Naive thymus-derived CD4-positive, alpha-beta T cell (primary cell): ENCODE results near the gene FUBP3. TPM values are rescaled to one million over a fixed set of nuclear protein-coding genes. Genes with fewer than 3 reads are reported as not detected.
"Not testable (repeated sequence)": the region's sequence is repeated elsewhere in the genome, so short reads cannot be mapped to it uniquely, and the experiment has no call there.

Source experiments
- ATAC-seq: fragments of 150-1000 bp; cut with Tn5 transposase; 2 replicates; pipeline ENCODE4 v1.10.0; 2021; ENCODE audit warnings: mild to moderate bottlenecking, moderate library complexity
- CTCF ChIA-PET: fragments of 350-600 bp; sonication (Branson Sonifier 250); formaldehyde crosslinking; loops from one replicate; lab custom pipeline; 2021; ENCODE audit warnings: antibody characterized with exemption; lab: Charles Lee
- POLR2A ChIA-PET: fragments of 350-600 bp; sonication (Branson Sonifier 250); formaldehyde crosslinking; loops from one replicate; lab custom pipeline; 2021; ENCODE audit warnings: antibody characterized with exemption, inconsistent platforms; lab: Charles Lee
- DNase-seq, 9 donors: peaks; one replicate each; pipeline versions ENCODE4 v3.0.0 to v3.0.0-alpha.2; 2020 to 2022; ENCODE audit warnings: mixed read lengths in 1 of 9
- H3K27ac ChIP-seq: one replicate; pipeline ENCODE4 v1.7.0; 2013; ENCODE audit warnings: mild to moderate bottlenecking, low read depth, low read length, moderate library complexity
- H3K27me3 ChIP-seq, 2 donors: one replicate each; pipeline ENCODE4 v1.7.0; 2013; ENCODE audit warnings: low read length in 2 of 2, mild to moderate bottlenecking in 2 of 2, moderate library complexity in 2 of 2; ENCODE audit not compliant: control insufficient read depth in 2 of 2, insufficient read depth in 2 of 2
- H3K36me3 ChIP-seq, 3 experiments: 1 replicate in 2 of 3; 2 replicates in 1 of 3; pipeline ENCODE4 v1.7.0; 2013; ENCODE audit warnings: low read length in 3 of 3, mild to moderate bottlenecking in 3 of 3, moderate library complexity in 1 of 3; ENCODE audit not compliant: insufficient read depth in 3 of 3, control insufficient read depth in 2 of 3
- H3K4me1 ChIP-seq, 2 donors: one replicate each; pipeline ENCODE4 v1.7.0; 2013; ENCODE audit warnings: low read length in 2 of 2, mild to moderate bottlenecking in 2 of 2, moderate library complexity in 1 of 2; ENCODE audit not compliant: control insufficient read depth in 2 of 2, insufficient read depth in 2 of 2
- H3K4me3 ChIP-seq: 2 replicates; pipeline ENCODE4 v1.7.0; 2013; ENCODE audit warnings: mild to moderate bottlenecking, low read length
- H3K9me3 ChIP-seq, 3 experiments: 1 replicate in 2 of 3; 2 replicates in 1 of 3; pipeline ENCODE4 v1.7.0; 2013; ENCODE audit warnings: low read length in 3 of 3; ENCODE audit not compliant: control insufficient read depth in 2 of 3
- H3K27ac Mint-ChIP-seq, 9 donors: one replicate each; pipeline ENCODE4 v1.8.0; 2020 to 2022; ENCODE audit warnings: mixed read lengths in 9 of 9, mild to moderate bottlenecking in 8 of 9, moderate library complexity in 5 of 9, inconsistent platforms in 2 of 9
- H3K27me3 Mint-ChIP-seq, 5 donors: one replicate each; pipeline ENCODE4 v1.8.0; 2021 to 2022; ENCODE audit warnings: mixed read lengths in 5 of 5, mild to moderate bottlenecking in 1 of 5
- H3K36me3 Mint-ChIP-seq, 5 donors: one replicate each; pipeline ENCODE4 v1.8.0; 2020 to 2022; ENCODE audit warnings: mixed read lengths in 5 of 5, mild to moderate bottlenecking in 3 of 5, inconsistent platforms in 1 of 5
- H3K4me1 Mint-ChIP-seq, 7 donors: one replicate each; pipeline ENCODE4 v1.8.0; 2020 to 2022; ENCODE audit warnings: mixed read lengths in 7 of 7, mild to moderate bottlenecking in 3 of 7, inconsistent platforms in 1 of 7
- H3K4me3 Mint-ChIP-seq, 10 donors: one replicate each; pipeline ENCODE4 v1.8.0; 2020 to 2022; ENCODE audit warnings: mild to moderate bottlenecking in 10 of 10, mixed read lengths in 10 of 10, moderate library complexity in 6 of 10, inconsistent platforms in 2 of 10
- H3K9me3 Mint-ChIP-seq, 11 donors: one replicate each; pipeline ENCODE4 v1.8.0; 2020 to 2022; ENCODE audit warnings: mixed read lengths in 11 of 11, mild to moderate bottlenecking in 4 of 11, inconsistent platforms in 1 of 11, moderate library complexity in 1 of 11
- intact Hi-C, 2 donors: fragments of 100-400 bp; cut with micrococcal nuclease; formaldehyde crosslinking; loops; one replicate each; pipeline ENCODE4 v1.15.1; 2023
- polyA plus RNA-seq, 2 donors: library from polyadenylated mRNA; unstranded; fragments of 300-500 nt; fragmentation: Illumina TruSeq; gene quantifications; one replicate each; pipeline ENCODE4 v1.2.3, GENCODE V29; 2021
- total RNA-seq, 6 experiments: library from RNA in 5 of 6; stranded (reverse) in 5 of 6; gene quantifications; 1 replicate in 5 of 6; 2 replicates in 1 of 6; pipeline ENCODE4 v1.2.3 and lab custom pipeline; 2021 to 2026

Gene FUBP3
- total and polyA plus RNA-seq, 7 experiments from 2014 or later: 30.0 to 49.6 (median 37.3) TPM

GRCh38 chr9:130555968-130556367 lies 23.4 kb upstream of the FUBP3 start:
- peaks cover 0 to 19% (median 5%) of the 10 kb centered on the region in 5 donors for H3K27me3 Mint-ChIP-seq
- no peak overlapping the region for H3K4me3 Mint-ChIP-seq

GRCh38 chr9:130556396-130557076 lies 22.8 kb upstream of the FUBP3 start:
- intact Hi-C loops: no loop called here
- DNase-seq: no peak
- peaks cover 0 to 19% (median 5%) of the 10 kb centered on the region in 5 donors for H3K27me3 Mint-ChIP-seq

More at GRCh38 chr9:130555968-130556367, 23.4 kb upstream of the FUBP3 start:
- H3K4me1 Mint-ChIP-seq: no peaks in the 10 kb centered on the region
- Histone ChIP-seq H3K9me3 (no peaks in the 10 kb centered on the region), H3K4me3 (no peak overlapping the region), H3K4me1 (no peaks in the 10 kb centered on the region), H3K36me3 (no peaks in the 10 kb centered on the region), H3K27ac (no peak overlapping the region), H3K27me3 (no peaks in the 10 kb centered on the region)
- H3K9me3 Mint-ChIP-seq: peaks cover 0 to 4% (median 0%) of the 10 kb centered on the region in 11 donors
- H3K36me3 Mint-ChIP-seq: no peaks in the 10 kb centered on the region
- ChIA-PET POLR2A (interaction anchor here (0.7 kb wide), 1 partner anchor 143 kb away, joined by 3 read pairs; no protein-coding TSS in a partner anchor), CTCF (no interaction called here)
- ATAC-seq: no peak
- intact Hi-C loops: no loop called here
- no peak for DNase-seq
- no peak overlapping the region for H3K27ac Mint-ChIP-seq

GRCh38 chr9:130557077-130557468 lies 22.3 kb upstream of the FUBP3 start:
- ATAC-seq (no peak), DNase-seq (no peak)
- Histone ChIP-seq H3K4me3 (no peak overlapping the region), H3K27me3 (no peaks in the 10 kb centered on the region), H3K27ac (no peak overlapping the region), H3K36me3 (no peaks in the 10 kb centered on the region), H3K9me3 (no peaks in the 10 kb centered on the region), H3K4me1 (no peaks in the 10 kb centered on the region)
- Mint-ChIP-seq H3K27me3 (peaks cover 0 to 19% (median 5%) of the 10 kb centered on the region in 5 donors), H3K36me3 (no peaks in the 10 kb centered on the region), H3K4me3 (no peak overlapping the region), H3K9me3 (peaks cover 0 to 4% (median 0%) of the 10 kb centered on the region in 11 donors), H3K27ac (no peak overlapping the region), H3K4me1 (no peaks in the 10 kb centered on the region)
- intact Hi-C loops: no loop called here
- POLR2A ChIA-PET: no interaction called here
- CTCF ChIA-PET: no interaction called here

More at GRCh38 chr9:130556396-130557076, 22.8 kb upstream of the FUBP3 start:
- H3K27ac ChIP-seq: no peak overlapping the region
- H3K4me3 ChIP-seq: no peak overlapping the region
- H3K27ac Mint-ChIP-seq: no peak overlapping the region
- peaks cover 0 to 4% (median 0%) of the 10 kb centered on the region in 11 donors for H3K9me3 Mint-ChIP-seq
- no peaks in the 10 kb centered on the region for H3K4me1 Mint-ChIP-seq
- no peak overlapping the region for H3K4me3 Mint-ChIP-seq
- H3K36me3 Mint-ChIP-seq: no peaks in the 10 kb centered on the region
- ATAC-seq: no peak
- no peaks in the 10 kb centered on the region for H3K36me3 ChIP-seq
- H3K4me1 ChIP-seq: no peaks in the 10 kb centered on the region
- POLR2A ChIA-PET: interaction anchor here (0.7 kb wide), 1 partner anchor 142 kb away, joined by 3 read pairs; no protein-coding TSS in a partner anchor
- H3K9me3 ChIP-seq: no peaks in the 10 kb centered on the region
- no peaks in the 10 kb centered on the region for H3K27me3 ChIP-seq
- CTCF ChIA-PET: no interaction called here

GRCh38 chr9:130561056-130561455 lies 18.3 kb upstream of the FUBP3 start:
- Mint-ChIP-seq H3K4me3 (no peak overlapping the region), H3K4me1 (no peaks in the 10 kb centered on the region), H3K36me3 (peaks cover 0 to 10% (median 0%) of the 10 kb centered on the region in 5 donors), H3K27me3 (peaks cover 0 to 23% (median 18%) of the 10 kb centered on the region in 5 donors), H3K27ac (no peak overlapping the region), H3K9me3 (no peaks in the 10 kb centered on the region)
- Histone ChIP-seq H3K4me3 (no peak overlapping the region), H3K27ac (no peak overlapping the region), H3K4me1 (no peaks in the 10 kb centered on the region), H3K36me3 (no peaks in the 10 kb centered on the region), H3K9me3 (no peaks in the 10 kb centered on the region), H3K27me3 (no peaks in the 10 kb centered on the region)
- no peak for DNase-seq
- ATAC-seq: no peak
- CTCF ChIA-PET: no interaction called here
- POLR2A ChIA-PET: no interaction called here
- intact Hi-C loops: no loop called here

- H3K4me3 Mint-ChIP-seq, intact Hi-C loops, H3K27ac Mint-ChIP-seq, H3K27me3 ChIP-seq, POLR2A ChIA-PET, H3K4me3 ChIP-seq, H3K4me1 Mint-ChIP-seq, H3K27ac ChIP-seq, ATAC-seq, H3K9me3 Mint-ChIP-seq, DNase-seq, H3K36me3 ChIP-seq, H3K4me1 ChIP-seq, CTCF ChIA-PET, H3K9me3 ChIP-seq: not testable (repeated sequence)
- Mint-ChIP-seq H3K36me3 (peaks cover 0 to 14% (median 0%) of the 10 kb centered on the region in 5 donors), H3K27me3 (peaks cover 3 to 24% (median 13%) of the 10 kb centered on the region in 5 donors)
These were observed 16.9 kb upstream of the FUBP3 start for GRCh38 chr9:130562525-130562924.

GRCh38 chr9:130563797-130564196 lies 15.6 kb upstream of the FUBP3 start:
- no peaks in the 10 kb centered on the region for H3K9me3 ChIP-seq
- CTCF ChIA-PET: no interaction called here
- no peak overlapping the region for H3K27ac ChIP-seq
- POLR2A ChIA-PET: no interaction called here
- H3K4me3 ChIP-seq: no peak overlapping the region
- DNase-seq (no peak), ATAC-seq (no peak)
- intact Hi-C loops: no loop called here
- no peaks in the 10 kb centered on the region for H3K9me3 Mint-ChIP-seq
- H3K27me3 ChIP-seq: no peaks in the 10 kb centered on the region
- H3K27ac Mint-ChIP-seq: no peak overlapping the region
- H3K4me3 Mint-ChIP-seq: no peak overlapping the region
- H3K4me1 ChIP-seq: no peaks in the 10 kb centered on the region
- H3K36me3 ChIP-seq: no peaks in the 10 kb centered on the region
- no peaks in the 10 kb centered on the region for H3K4me1 Mint-ChIP-seq
- H3K36me3 Mint-ChIP-seq: peaks cover 0 to 14% (median 0%) of the 10 kb centered on the region in 5 donors
- H3K27me3 Mint-ChIP-seq: peaks cover 3 to 24% (median 13%) of the 10 kb centered on the region in 5 donors

DNA sequence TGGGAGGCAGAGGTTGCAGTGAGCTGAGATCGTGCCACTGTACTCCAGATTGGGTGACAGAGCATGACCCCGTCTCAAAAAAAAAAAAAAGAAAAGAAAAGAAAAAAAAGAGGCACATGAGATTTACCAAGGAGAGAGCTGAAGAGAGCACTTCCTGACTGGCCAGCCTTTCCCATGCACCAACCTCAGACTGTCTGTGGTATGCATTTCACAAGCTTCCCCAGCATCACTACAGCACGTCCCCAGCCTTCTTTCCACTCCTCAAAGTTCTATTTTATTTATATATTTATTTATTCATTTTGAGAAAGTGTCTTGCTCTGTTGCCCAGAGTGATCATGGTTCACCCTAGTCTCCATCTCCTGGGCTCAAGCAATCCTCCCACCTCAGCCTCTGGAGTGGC lies 13.6 kb upstream of the FUBP3 start:
- Mint-ChIP-seq H3K27ac (no peak overlapping the region), H3K4me1 (peaks cover 0 to 1% (median 0%) of the 10 kb centered on the region in 7 donors), H3K27me3 (peaks cover 3 to 26% (median 13%) of the 10 kb centered on the region in 5 donors), H3K9me3 (peaks cover 0 to 1% (median 0%) of the 10 kb centered on the region in 11 donors), H3K36me3 (peaks cover 0 to 14% (median 0%) of the 10 kb centered on the region in 5 donors), H3K4me3 (no peak overlapping the region)
- Histone ChIP-seq H3K27me3 (no peaks in the 10 kb centered on the region), H3K36me3 (no peaks in the 10 kb centered on the region), H3K27ac (no peak overlapping the region), H3K9me3 (no peaks in the 10 kb centered on the region), H3K4me3 (no peak overlapping the region), H3K4me1 (no peaks in the 10 kb centered on the region)
- intact Hi-C loops: no loop called here
- ChIA-PET CTCF (no interaction called here), POLR2A (no interaction called here)
- DNase-seq (no peak), ATAC-seq (no peak)
